Trophoblast cell (in vitro differentiated cells and primary cell): ENCODE measurements around the gene RNF17.
A peak's percentile ranks its signal among the peaks of the same experiment; 100 is the strongest.

Source experiments
- DNase-seq, 2 donors: peaks; one replicate each; pipeline ENCODE4 v3.0.0-alpha.2; 2016
- H2AFZ ChIP-seq: 2 replicates; pipeline ENCODE4 v1.6.1; 2013; ENCODE audit warnings: low read length, moderate library complexity, mild to moderate bottlenecking; ENCODE audit not compliant: insufficient read depth, poor library complexity
- H2AK5ac ChIP-seq: 2 replicates; pipeline ENCODE4 v1.6.1; 2013; ENCODE audit warnings: mild to moderate bottlenecking, low read length
- H2BK120ac ChIP-seq: 2 replicates; pipeline ENCODE4 v1.6.1; 2013; ENCODE audit warnings: low read length, mild to moderate bottlenecking, moderate library complexity; ENCODE audit not compliant: insufficient read depth, poor library complexity
- H2BK12ac ChIP-seq: 2 replicates; pipeline ENCODE4 v1.6.1; 2013; ENCODE audit warnings: mild to moderate bottlenecking, low read length, moderate library complexity
- H2BK5ac ChIP-seq: 2 replicates; pipeline ENCODE4 v1.6.1; 2013; ENCODE audit warnings: low read length, low read depth, moderate library complexity, mild to moderate bottlenecking; ENCODE audit not compliant: poor library complexity
- H3K14ac ChIP-seq: 2 replicates; pipeline ENCODE4 v1.6.1; 2013; ENCODE audit warnings: mild to moderate bottlenecking, low read length
- H3K18ac ChIP-seq: 2 replicates; pipeline ENCODE4 v1.6.1; 2013; ENCODE audit warnings: mild to moderate bottlenecking, low read length
- H3K23ac ChIP-seq: 2 replicates; pipeline ENCODE4 v1.6.1; 2013; ENCODE audit warnings: low read length
- H3K27ac ChIP-seq: 2 replicates; pipeline ENCODE4 v1.5.1; 2013; ENCODE audit warnings: low read depth, mild to moderate bottlenecking, inconsistent platforms, low read length, moderate library complexity
- H3K27me3 ChIP-seq: 2 replicates; pipeline ENCODE4 v1.6.1; 2013; ENCODE audit warnings: inconsistent platforms, mild to moderate bottlenecking, low read length, moderate library complexity; ENCODE audit not compliant: insufficient read depth
- H3K36me3 ChIP-seq, 2 experiments: 1 replicate in 1 of 2; 2 replicates in 1 of 2; pipeline ENCODE4 v1.6.1; 2013; ENCODE audit warnings: low read length in 2 of 2, mild to moderate bottlenecking in 2 of 2, moderate library complexity in 1 of 2; ENCODE audit not compliant: insufficient read depth in 2 of 2, control insufficient read depth in 1 of 2
- H3K4ac ChIP-seq: 2 replicates; pipeline ENCODE4 v1.6.1; 2013; ENCODE audit warnings: low read depth, mild to moderate bottlenecking, low read length, moderate library complexity
- H3K4me1 ChIP-seq, 2 experiments: 1 replicate in 1 of 2; 2 replicates in 1 of 2; pipeline ENCODE4 v1.6.1; 2013; ENCODE audit warnings: low read length in 2 of 2, mild to moderate bottlenecking in 2 of 2, moderate library complexity in 1 of 2; ENCODE audit not compliant: insufficient read depth in 2 of 2, control insufficient read depth in 1 of 2
- H3K4me2 ChIP-seq: 2 replicates; pipeline ENCODE4 v1.6.1; 2013; ENCODE audit warnings: inconsistent platforms, mild to moderate bottlenecking, low read length, moderate library complexity
- H3K4me3 ChIP-seq: 2 replicates; pipeline ENCODE4 v1.5.1; 2013; ENCODE audit warnings: mild to moderate bottlenecking, low read depth, low read length, inconsistent platforms
- H3K79me1 ChIP-seq: one replicate; pipeline ENCODE4 v1.6.1; 2013; ENCODE audit warnings: low read length
- H3K79me2 ChIP-seq: 2 replicates; pipeline ENCODE4 v1.6.1; 2013; ENCODE audit warnings: low read length, mild to moderate bottlenecking; ENCODE audit not compliant: control insufficient read depth, insufficient read depth, poor library complexity
- H3K9ac ChIP-seq: 2 replicates; pipeline ENCODE4 v1.6.1; 2013; ENCODE audit warnings: mild to moderate bottlenecking, low read length
- H3K9me3 ChIP-seq: 2 replicates; pipeline ENCODE4 v1.6.1; 2013; ENCODE audit warnings: low read depth, mild to moderate bottlenecking, control low read depth, inconsistent platforms, low read length; ENCODE audit not compliant: insufficient read depth
- H4K12ac ChIP-seq: 2 replicates; pipeline ENCODE4 v1.6.1; 2013; ENCODE audit warnings: low read depth, mild to moderate bottlenecking, low read length, moderate library complexity
- H4K8ac ChIP-seq: 2 replicates; pipeline ENCODE4 v1.6.1; 2013; ENCODE audit warnings: low read depth, mild to moderate bottlenecking, low read length, moderate library complexity
- H4K91ac ChIP-seq: one replicate; pipeline ENCODE4 v1.6.1; 2013; ENCODE audit warnings: low read depth, mild to moderate bottlenecking, low read length, moderate library complexity
- WGBS: extraction: QIAGEN DNeasy Blood & Tissue Kit; methylation state at CpG from one replicate; pipeline ENCODE4 v1.1.7; 2013; ENCODE audit warnings: missing lambda C conversion rate; ENCODE audit not compliant: insufficient read length, insufficient coverage; ENCODE audit errors: extremely low coverage; 5-methylcytosine and 5-hydroxymethylcytosine counted together

The RNF17 gene

DNA sequence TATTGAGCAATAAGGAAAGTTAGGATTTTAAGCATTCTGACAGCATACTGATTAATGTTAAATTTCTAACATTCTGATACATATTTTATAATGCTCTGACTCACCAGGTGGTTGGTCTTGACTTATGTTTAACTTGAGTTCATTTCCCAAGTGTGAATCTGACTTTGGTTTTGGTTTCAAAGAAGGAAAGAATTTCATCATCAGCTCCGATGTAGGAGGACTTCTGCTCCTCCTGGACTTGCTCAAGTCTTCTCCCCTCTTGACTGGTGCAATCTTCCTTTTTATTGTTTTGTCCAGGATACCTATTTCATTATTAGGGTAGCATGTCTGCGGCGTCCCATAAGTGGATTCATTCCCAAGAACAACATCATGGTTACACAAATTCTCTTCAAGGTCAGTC is 141.3 kb downstream of the RNF17 start:
- Histone ChIP-seq H3K4ac (no peak overlapping the region), H4K91ac (no peak overlapping the region), H3K18ac (no peak overlapping the region), H3K27me3 (no peaks in the 10 kb centered on the region), H3K4me2 (no peak overlapping the region), H4K12ac (no peak overlapping the region), H3K79me2 (no peaks in the 10 kb centered on the region), H2AFZ (no peak overlapping the region), H4K8ac (no peak overlapping the region), H3K79me1 (no peaks in the 10 kb centered on the region), H3K4me1 (no peaks in the 10 kb centered on the region), H3K23ac (no peak overlapping the region), H2BK5ac (no peak overlapping the region), H3K4me3 (no peak overlapping the region), H3K9me3 (no peaks in the 10 kb centered on the region), H3K9ac (no peak overlapping the region), H2AK5ac (no peak overlapping the region), H3K27ac (no peak overlapping the region), H3K36me3 (peaks cover 18 to 22% of the 10 kb centered on the region in 2 experiments), H3K14ac (no peak overlapping the region), H2BK12ac (no peak overlapping the region), H2BK120ac (no peak overlapping the region)
- peak in 1 of 2 donors; percentile 14 for DNase-seq
- WGBS: no CpG with 5 or more reads among the region's 3 CpGs

DNA sequence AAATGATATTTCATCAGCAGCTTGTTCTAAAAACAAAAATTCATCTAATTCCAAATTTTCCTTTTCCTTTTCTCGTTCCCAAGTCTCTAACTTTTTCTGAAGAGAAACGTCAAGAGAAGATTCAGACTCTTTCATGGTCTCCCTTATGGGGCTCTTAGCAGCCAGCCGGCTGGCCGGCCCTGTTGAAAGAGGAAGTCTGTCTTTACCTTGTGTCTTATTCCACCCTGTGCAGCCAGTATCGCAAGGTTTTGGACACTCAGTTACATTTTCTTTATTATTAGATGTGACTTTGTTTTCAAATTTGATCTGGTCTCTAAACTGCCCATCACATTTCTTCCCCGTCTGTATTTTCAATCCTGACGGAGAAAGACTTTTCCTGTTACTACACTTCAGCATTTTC is 142.3 kb downstream of the RNF17 start:
- Histone ChIP-seq H3K4me3 (no peak overlapping the region), H4K8ac (no peak overlapping the region), H3K18ac (no peak overlapping the region), H3K27me3 (no peaks in the 10 kb centered on the region), H4K12ac (no peak overlapping the region), H3K4me1 (no peaks in the 10 kb centered on the region), H3K79me2 (no peaks in the 10 kb centered on the region), H3K4ac (no peak overlapping the region), H4K91ac (no peak overlapping the region), H3K9ac (no peak overlapping the region), H3K4me2 (no peak overlapping the region), H2BK5ac (no peak overlapping the region), H3K14ac (no peak overlapping the region), H2AFZ (no peak overlapping the region), H3K23ac (no peak overlapping the region), H3K79me1 (no peaks in the 10 kb centered on the region), H2BK120ac (no peak overlapping the region), H2BK12ac (no peak overlapping the region), H3K36me3 (peaks cover 18 to 20% of the 10 kb centered on the region in 2 experiments), H2AK5ac (no peak overlapping the region), H3K27ac (no peak overlapping the region), H3K9me3 (no peaks in the 10 kb centered on the region)
- 100% methylated on average over 2 of the region's 7 CpGs for WGBS
- DNase-seq: no peak

DNA sequence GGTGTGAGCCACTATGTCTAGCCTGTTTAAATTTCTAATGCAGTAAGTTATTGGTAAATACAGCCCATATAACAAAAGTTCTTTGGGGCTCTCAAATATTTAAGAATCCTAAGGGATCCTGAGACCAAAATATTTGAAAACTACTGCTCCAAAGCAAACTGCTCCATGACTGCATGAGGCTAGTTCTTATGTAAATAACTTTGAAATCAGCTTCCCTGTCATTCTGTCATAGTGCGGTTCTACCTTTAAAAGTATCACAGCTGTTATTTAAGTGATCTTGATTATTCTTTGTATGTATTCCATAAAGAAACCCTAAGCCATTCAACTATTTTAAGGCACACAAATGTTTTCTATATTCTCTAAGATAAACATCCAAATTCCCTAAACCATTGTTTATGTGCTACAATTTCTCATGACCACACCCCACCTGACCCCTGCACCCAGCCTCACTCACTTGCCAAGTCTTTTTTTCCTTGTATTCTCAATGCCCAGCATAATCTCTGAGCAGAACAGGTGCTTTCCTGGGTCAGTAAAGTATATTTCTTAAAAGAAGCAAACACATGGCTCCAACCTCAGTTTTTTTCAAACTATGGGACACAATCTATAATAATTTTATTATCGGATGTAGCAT is 146.6 kb downstream of the RNF17 start:
- Histone ChIP-seq H3K9ac (no peak overlapping the region), H2AK5ac (no peak overlapping the region), H4K12ac (no peak overlapping the region), H2BK120ac (no peak overlapping the region), H3K4me1 (no peaks in the 10 kb centered on the region), H3K79me1 (no peaks in the 10 kb centered on the region), H4K8ac (no peak overlapping the region), H2BK12ac (no peak overlapping the region), H3K27ac (no peak overlapping the region), H3K4ac (no peak overlapping the region), H3K4me2 (no peak overlapping the region), H3K79me2 (no peaks in the 10 kb centered on the region), H3K27me3 (no peaks in the 10 kb centered on the region), H3K14ac (no peak overlapping the region), H3K18ac (no peak overlapping the region), H3K36me3 (peaks cover 15 to 18% of the 10 kb centered on the region in 2 experiments), H2BK5ac (no peak overlapping the region), H3K9me3 (no peaks in the 10 kb centered on the region), H3K23ac (no peak overlapping the region), H3K4me3 (no peak overlapping the region), H4K91ac (no peak overlapping the region), H2AFZ (no peak overlapping the region)
- no CpG with 5 or more reads among the region's 2 CpGs for WGBS
- DNase-seq: no peak

DNA sequence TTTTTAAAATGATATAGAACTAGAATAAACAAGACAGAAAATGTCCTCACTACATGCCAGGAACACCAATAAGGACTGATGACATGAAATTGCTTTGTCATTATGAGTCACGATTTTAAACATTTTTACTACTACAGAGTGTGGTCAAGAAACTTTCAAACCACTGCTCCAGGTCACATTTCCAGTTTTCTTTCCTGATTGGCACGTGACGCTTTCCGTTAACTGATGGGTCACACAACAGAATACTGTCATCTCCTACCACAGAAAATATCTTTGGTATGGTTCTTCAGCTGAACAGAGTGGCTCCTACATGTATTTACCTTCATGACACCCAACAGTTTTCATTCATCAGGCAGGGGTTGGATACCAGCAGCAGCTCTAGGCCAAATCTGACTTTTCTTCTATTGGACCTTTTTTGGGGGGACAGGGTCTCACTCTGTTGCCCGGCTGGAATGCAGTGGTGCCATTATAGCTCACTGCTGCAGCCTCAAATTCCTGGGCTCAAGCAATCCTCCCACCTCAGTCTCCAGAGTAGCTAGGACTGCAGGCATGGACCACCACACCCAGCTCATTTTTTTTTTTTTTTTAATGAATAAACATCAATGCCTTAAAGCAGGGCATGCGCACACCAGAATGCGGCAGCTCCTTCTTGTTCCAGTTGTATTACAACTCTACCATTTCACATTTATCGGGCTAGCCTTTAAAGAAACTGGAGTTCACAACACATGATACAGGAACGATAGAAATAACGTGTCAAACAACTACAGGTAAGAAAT is 147.4 kb downstream of the RNF17 start:
- DNase-seq: peak in 1 of 2 donors; percentile 26
- H4K12ac ChIP-seq: no peak overlapping the region
- no peaks in the 10 kb centered on the region for H3K4me1 ChIP-seq
- H2AK5ac ChIP-seq: no peak overlapping the region
- H3K79me1 ChIP-seq: no peaks in the 10 kb centered on the region
- H3K4me2 ChIP-seq: no peak overlapping the region
- no peak overlapping the region for H4K91ac ChIP-seq
- H3K27me3 ChIP-seq: no peaks in the 10 kb centered on the region
- no peak overlapping the region for H3K4ac ChIP-seq
- H3K23ac ChIP-seq: no peak overlapping the region
- H2BK120ac ChIP-seq: no peak overlapping the region
- no peaks in the 10 kb centered on the region for H3K79me2 ChIP-seq
- no peak overlapping the region for H3K18ac ChIP-seq
- no peak overlapping the region for H3K9ac ChIP-seq
- no peak overlapping the region for H2BK12ac ChIP-seq
- no peak overlapping the region for H2BK5ac ChIP-seq
- no peak overlapping the region for H3K4me3 ChIP-seq
- no CpG with 5 or more reads among the region's 10 CpGs for WGBS
- no peaks in the 10 kb centered on the region for H3K9me3 ChIP-seq
- H4K8ac ChIP-seq: no peak overlapping the region
- no peak overlapping the region for H3K14ac ChIP-seq
- H2AFZ ChIP-seq: no peak overlapping the region
- H3K27ac ChIP-seq: no peak overlapping the region
- H3K36me3 ChIP-seq: peaks cover 11 to 13% of the 10 kb centered on the region in 2 experiments
